HepG2 (cell line): ENCODE results near the gene TIAM2. TPM values are rescaled to one million over a fixed set of nuclear protein-coding genes. Genes with fewer than 3 reads are reported as not detected.

Source experiments
- ASH2L ChIP-seq: fragments of 300-600, 200-600 bp; sonication (generic); IDR thresholded peaks from 2 replicates; pipeline ENCODE4 v1.7.0; 2017; ENCODE audit warnings: low read depth, mild to moderate bottlenecking, moderate library complexity, mixed read lengths, low read length; ENCODE audit not compliant: insufficient read length
- CBX1 ChIP-seq: IDR thresholded peaks from one replicate; pipeline ENCODE4 v1.6.1; 2016; ENCODE audit warnings: antibody characterized with exemption, low read depth
- CHCHD3 ChIP-seq: sonication (generic); formaldehyde crosslinking; IDR thresholded peaks from 2 replicates; pipeline ENCODE4 v1.8.0; 2022; ENCODE audit warnings: mild to moderate bottlenecking, missing genetic modification reagents, moderate library complexity
- FOXM1 ChIP-seq: sonication (generic); formaldehyde crosslinking; IDR thresholded peaks from 2 replicates; pipeline ENCODE4 v1.5.0; 2020; ENCODE audit warnings: missing genetic modification reagents
- KDM5B ChIP-seq: sonication (generic); formaldehyde crosslinking; IDR thresholded peaks from 2 replicates; pipeline ENCODE4 v1.4.0; 2020; ENCODE audit warnings: missing genetic modification reagents, mild to moderate bottlenecking, borderline replicate concordance
- MYC ChIP-seq: sonication (generic); formaldehyde crosslinking; IDR thresholded peaks from 2 replicates; pipeline ENCODE4 v1.9.0; 2021; ENCODE audit warnings: missing genetic modification reagents, borderline replicate concordance
- TOPORS ChIP-seq: sonication (generic); formaldehyde crosslinking; IDR thresholded peaks from 2 replicates; pipeline ENCODE4 v1.8.0; 2023; ENCODE audit warnings: mild to moderate bottlenecking, missing genetic modification reagents
- ZFP90 ChIP-seq: sonication (generic); formaldehyde crosslinking; IDR thresholded peaks from 2 replicates; pipeline ENCODE4 v1.8.0; 2022; ENCODE audit warnings: missing genetic modification reagents, mild to moderate bottlenecking, inconsistent platforms, borderline replicate concordance
- ZNF124 ChIP-seq: sonication (generic); formaldehyde crosslinking; IDR thresholded peaks from 2 replicates; pipeline ENCODE4 v1.4.0; 2020; ENCODE audit warnings: missing genetic modification reagents
- ZNF317 ChIP-seq: sonication (generic); formaldehyde crosslinking; IDR thresholded peaks from 2 replicates; pipeline ENCODE4 v1.5.0; 2020; ENCODE audit warnings: mild to moderate bottlenecking, missing genetic modification reagents
- ZNF589 ChIP-seq: sonication (generic); formaldehyde crosslinking; conservative IDR thresholded peaks from 2 replicates; pipeline ENCODE4 v1.8.0; 2022; ENCODE audit warnings: mild to moderate bottlenecking, moderate library complexity, missing genetic modification reagents
- polyA plus RNA-seq, 8 experiments: library from polyadenylated mRNA; depleted of rRNA in 3 of 8; stranded (reverse) in 7 of 8; unstranded in 1 of 8; fragments of >200 nt; fragmentation: Illumina TruSeq in 4 of 8; extraction: Trizol in 4 of 8; gene quantifications; 2 replicates each; pipeline versions ENCODE4 v1.2.1 to v1.2.3, GENCODE V29; 2011 to 2016; ENCODE audit warnings: low read depth in 4 of 8, missing spikeins in 1 of 8, mixed read lengths in 1 of 8; ENCODE audit not compliant: insufficient read depth in 1 of 8
- total RNA-seq, 5 experiments: library from RNA; depleted of rRNA; stranded (reverse); fragments of >200 nt; fragmentation: Illumina TruSeq; extraction: Trizol; gene quantifications; 2 replicates each; pipeline ENCODE4 v1.2.3, GENCODE V29; 2016; ENCODE audit warnings: low read depth in 1 of 5
- TF ChIP-seq, protein P1 (sequence below): IDR thresholded peaks from 2 replicates; pipeline ENCODE4 v1.6.1; 2016; ENCODE audit warnings: low read depth
- TF ChIP-seq, protein P2 (sequence below): sonication (generic); formaldehyde crosslinking; IDR thresholded peaks from 2 replicates; pipeline ENCODE4 v1.5.0; 2020; ENCODE audit warnings: mild to moderate bottlenecking, missing genetic modification reagents, borderline replicate concordance
- TF ChIP-seq, protein P3 (sequence below): sonication (generic); formaldehyde crosslinking; IDR thresholded peaks from 2 replicates; pipeline ENCODE4 v1.5.0; 2020; ENCODE audit warnings: missing genetic modification reagents, mild to moderate bottlenecking, borderline replicate concordance

Gene TIAM2
- total and polyA plus RNA-seq, 2 of the 13 experiments (the other 11 are each of a cell fraction or from before 2014, with no cell fraction given): 4.1 to 4.5 TPM

DNA sequence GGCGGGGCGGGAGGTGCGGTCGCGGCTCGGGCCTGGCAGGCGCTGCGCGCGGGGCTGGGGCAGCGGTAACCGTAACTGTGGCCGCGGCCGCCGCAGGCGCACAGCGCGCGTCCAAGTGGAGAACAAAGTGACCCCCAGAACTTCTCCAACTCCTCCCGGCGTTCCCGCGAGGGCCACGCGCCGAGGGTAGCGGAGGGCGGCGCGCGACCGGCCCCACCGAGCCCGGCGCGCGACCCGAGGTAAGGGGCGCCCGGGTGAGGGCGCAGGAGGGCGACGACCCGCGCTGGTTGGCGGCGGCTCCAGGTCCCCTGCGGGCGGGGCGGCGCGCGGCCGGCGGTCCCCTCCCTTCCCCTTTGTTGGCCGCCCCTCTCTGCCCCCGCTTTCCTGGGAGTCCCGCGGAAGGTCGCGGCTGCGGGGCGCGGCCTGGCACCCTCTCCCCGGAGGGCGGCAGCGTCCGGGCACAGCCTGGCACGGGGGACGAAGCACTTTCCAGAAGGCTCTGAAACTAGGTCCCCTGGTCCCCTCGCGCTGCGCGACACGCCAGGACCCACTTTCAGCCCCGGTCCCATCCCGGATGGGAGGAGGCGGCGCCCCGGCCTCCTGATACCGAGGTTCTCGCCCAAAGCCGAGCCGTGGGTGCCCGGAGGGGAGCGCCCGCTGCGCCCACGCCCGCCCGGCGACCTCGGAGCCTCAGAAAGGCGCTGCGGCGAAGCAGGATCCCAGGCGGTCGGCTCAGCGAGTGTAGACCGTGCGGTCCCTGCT, at the start of gene TIAM2 (continued):
- TF ChIP-seq KDM5B: peak; percentile 71
- peak; percentile 63; the same call in 1 of the 2 replicates for TF ChIP-seq ZFP90
- TF ChIP-seq ZNF589 (CRISPR knock-in tag): no peak
- peak; percentile 59; the same call in 1 of the 2 replicates for TF ChIP-seq TOPORS (CRISPR knock-in tag)
- no peak for TF ChIP-seq CBX1
- TF ChIP-seq ZNF124 (CRISPR knock-in tag): no peak
- no peak for TF ChIP-seq ASH2L
- no peak for TF ChIP-seq ZNF317 (CRISPR knock-in tag)
- TF ChIP-seq MYC (CRISPR knock-in tag): peak; percentile 22; the same call in 1 of the 2 replicates
- TF ChIP-seq, protein P1, sequence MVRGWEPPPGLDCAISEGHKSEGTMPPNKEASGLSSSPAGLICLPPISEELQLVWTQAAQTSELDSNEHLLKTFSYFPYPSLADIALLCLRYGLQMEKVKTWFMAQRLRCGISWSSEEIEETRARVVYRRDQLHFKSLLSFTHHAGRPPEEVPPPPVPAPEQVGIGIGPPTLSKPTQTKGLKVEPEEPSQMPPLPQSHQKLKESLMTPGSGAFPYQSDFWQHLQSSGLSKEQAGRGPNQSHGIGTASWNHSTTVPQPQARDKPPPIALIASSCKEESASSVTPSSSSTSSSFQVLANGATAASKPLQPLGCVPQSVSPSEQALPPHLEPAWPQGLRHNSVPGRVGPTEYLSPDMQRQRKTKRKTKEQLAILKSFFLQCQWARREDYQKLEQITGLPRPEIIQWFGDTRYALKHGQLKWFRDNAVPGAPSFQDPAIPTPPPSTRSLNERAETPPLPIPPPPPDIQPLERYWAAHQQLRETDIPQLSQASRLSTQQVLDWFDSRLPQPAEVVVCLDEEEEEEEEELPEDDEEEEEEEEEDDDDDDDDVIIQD (CRISPR knock-in tag): no peak
- no peak for TF ChIP-seq FOXM1 (CRISPR knock-in tag)
- TF ChIP-seq, protein P2, sequence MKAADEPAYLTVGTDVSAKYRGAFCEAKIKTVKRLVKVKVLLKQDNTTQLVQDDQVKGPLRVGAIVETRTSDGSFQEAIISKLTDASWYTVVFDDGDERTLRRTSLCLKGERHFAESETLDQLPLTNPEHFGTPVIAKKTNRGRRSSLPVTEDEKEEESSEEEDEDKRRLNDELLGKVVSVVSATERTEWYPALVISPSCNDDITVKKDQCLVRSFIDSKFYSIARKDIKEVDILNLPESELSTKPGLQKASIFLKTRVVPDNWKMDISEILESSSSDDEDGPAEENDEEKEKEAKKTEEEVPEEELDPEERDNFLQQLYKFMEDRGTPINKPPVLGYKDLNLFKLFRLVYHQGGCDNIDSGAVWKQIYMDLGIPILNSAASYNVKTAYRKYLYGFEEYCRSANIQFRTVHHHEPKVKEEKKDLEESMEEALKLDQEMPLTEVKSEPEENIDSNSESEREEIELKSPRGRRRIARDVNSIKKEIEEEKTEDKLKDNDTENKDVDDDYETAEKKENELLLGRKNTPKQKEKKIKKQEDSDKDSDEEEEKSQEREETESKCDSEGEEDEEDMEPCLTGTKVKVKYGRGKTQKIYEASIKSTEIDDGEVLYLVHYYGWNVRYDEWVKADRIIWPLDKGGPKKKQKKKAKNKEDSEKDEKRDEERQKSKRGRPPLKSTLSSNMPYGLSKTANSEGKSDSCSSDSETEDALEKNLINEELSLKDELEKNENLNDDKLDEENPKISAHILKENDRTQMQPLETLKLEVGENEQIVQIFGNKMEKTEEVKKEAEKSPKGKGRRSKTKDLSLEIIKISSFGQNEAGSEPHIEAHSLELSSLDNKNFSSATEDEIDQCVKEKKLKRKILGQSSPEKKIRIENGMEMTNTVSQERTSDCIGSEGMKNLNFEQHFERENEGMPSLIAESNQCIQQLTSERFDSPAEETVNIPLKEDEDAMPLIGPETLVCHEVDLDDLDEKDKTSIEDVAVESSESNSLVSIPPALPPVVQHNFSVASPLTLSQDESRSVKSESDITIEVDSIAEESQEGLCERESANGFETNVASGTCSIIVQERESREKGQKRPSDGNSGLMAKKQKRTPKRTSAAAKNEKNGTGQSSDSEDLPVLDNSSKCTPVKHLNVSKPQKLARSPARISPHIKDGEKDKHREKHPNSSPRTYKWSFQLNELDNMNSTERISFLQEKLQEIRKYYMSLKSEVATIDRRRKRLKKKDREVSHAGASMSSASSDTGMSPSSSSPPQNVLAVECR (CRISPR knock-in tag): peak; percentile 49; the same call in 1 of the 2 replicates
- TF ChIP-seq, protein P3, sequence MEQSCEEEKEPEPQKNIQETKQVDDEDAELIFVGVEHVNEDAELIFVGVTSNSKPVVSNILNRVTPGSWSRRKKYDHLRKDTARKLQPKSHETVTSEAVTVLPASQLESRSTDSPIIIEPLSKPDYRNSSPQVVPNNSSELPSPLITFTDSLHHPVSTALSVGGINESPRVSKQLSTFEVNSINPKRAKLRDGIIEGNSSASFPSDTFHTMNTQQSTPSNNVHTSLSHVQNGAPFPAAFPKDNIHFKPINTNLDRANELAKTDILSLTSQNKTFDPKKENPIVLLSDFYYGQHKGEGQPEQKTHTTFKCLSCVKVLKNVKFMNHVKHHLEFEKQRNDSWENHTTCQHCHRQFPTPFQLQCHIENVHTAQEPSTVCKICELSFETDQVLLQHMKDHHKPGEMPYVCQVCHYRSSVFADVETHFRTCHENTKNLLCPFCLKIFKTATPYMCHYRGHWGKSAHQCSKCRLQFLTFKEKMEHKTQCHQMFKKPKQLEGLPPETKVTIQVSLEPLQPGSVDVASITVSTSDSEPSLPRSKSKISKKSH (CRISPR knock-in tag): no peak
- TF ChIP-seq CHCHD3 (CRISPR knock-in tag): 0 out of 2 replicates have a peak, but pooled peaks have one; percentile 70
